IPS DF 4.7 (cell line): Measurements from ENCODE around the gene CAP2.
"Not testable (repeated sequence)": the region's sequence is repeated elsewhere in the genome, so short reads cannot be mapped to it uniquely, and the experiment has no call there.

Experiments
- DNase-seq: peaks from one replicate; pipeline ENCODE4 v3.0.0-alpha.2; 2013; ENCODE audit warnings: low spot score; ENCODE audit errors: extremely low read depth

The CAP2 gene

GRCh38 chr6:17432356-17432755 lies 39.0 kb downstream of the CAP2 start:
- DNase-seq = no peak

GRCh38 chr6:17439243-17439993 lies 46.0 kb downstream of the CAP2 start:
- DNase-seq = no peak

- not testable (repeated sequence) for DNase-seq
Measured at GRCh38 chr6:17440811-17441210, 47.4 kb downstream of the CAP2 start.

DNA sequence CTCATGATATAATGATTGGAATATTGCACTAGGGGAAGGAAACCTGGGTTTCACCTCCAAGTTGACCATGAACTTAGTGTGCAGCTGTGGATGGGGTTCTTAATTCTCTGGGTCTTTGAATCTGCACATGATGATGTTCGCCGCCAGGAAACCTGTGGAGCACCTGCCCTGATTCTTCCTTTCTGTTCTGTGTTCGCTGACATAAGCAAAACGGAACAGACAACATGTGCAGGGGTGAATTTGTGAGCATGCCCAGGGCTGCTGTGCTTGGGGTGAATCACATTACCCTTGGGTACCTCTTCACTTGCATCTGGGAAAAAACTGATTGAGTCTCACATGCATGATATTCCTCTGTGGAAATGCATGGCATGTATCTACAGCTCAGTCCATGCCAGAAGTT lies 48.8 kb downstream of the CAP2 start:
- no peak for DNase-seq

DNA sequence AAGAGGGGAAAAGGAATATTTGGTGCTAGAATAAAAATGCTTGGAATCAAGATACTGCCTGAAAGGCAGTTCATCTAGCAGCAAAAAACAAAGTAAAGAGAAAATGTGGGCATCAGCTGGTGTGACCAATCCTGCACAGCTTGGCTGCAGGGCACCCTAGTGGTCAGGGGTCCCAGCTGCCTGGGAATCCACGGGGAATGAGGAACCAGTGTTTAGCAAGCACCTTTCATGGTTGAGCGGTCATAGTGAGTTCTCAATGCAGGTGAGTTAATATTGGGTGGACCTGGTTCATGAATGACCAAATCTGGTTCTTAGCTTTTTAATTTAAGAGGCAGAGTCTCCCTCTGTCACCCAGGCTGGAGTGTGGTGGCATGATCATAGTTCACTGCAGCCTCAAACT lies 53.3 kb downstream of the CAP2 start:
- DNase-seq = no peak

GRCh38 chr6:17448165-17448564 lies 54.8 kb downstream of the CAP2 start:
- no peak for DNase-seq

DNA sequence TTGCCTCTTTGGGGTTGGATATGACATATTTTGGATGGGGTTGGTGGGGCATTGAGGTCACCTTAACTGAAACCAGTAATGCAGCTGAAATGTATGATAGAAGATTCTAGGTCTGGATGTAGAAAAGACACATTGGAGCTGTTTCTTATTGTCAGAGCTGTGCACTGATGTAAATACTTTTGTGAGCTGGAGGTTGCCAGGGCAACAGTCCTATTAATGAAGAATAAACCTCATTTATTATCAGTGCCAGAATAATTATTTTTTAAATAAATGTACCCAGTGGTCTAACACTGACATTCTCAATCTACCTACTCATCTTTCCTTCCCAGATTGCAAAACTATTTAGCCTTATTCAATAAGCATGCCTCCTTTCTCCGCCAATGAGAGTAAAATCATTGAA lies 57.0 kb downstream of the CAP2 start:
- no peak for DNase-seq

DNA sequence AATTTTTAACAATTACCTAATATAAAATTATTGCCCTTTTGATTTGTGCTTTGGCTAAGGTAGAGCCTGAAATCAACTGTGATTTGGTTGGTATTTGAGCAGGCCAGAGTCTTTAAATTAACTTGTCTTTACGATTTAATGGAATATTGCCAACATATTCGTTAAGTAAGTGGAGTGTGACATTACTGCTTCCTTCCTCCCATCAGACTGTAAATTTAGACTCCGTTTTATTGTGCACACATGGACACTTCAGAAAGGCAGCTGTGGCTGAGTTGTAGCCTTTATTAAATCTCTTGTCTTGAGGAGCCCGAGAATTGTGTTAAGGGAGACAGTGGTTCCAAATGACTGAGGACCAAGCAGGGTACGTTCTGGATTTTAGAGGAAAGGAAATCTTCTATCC lies 57.4 kb downstream of the CAP2 start:
- no peak for DNase-seq

DNA sequence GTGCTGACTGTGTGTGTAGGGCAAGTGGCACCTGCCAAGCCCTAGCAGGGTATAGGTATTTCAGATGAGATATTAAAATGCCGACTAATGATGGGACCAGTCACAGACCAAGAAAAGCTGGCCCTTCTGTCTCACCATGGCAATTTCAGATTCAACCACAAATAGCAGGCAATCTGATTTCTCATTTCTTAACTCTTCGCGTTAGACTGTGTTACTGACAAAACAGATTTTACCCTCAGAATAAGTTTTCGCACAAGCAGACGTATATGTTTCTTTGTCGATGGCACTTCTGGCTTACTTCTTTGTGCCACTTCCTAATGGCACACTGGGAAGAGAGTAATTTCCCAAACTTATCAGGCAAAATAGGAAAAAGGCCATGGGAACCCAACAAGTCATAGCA lies 58.7 kb downstream of the CAP2 start:
- no peak for DNase-seq

GRCh38 chr6:17454316-17455005 lies 61.1 kb downstream of the CAP2 start:
- DNase-seq = no peak

- DNase-seq = no peak
Measured at GRCh38 chr6:17455919-17456318, 62.5 kb downstream of the CAP2 start.

GRCh38 chr6:17456711-17457110 lies 63.3 kb downstream of the CAP2 start:
- no peak for DNase-seq

GRCh38 chr6:17457405-17457804 lies 64.0 kb downstream of the CAP2 start:
- no peak for DNase-seq

GRCh38 chr6:17457956-17458355 lies 64.6 kb downstream of the CAP2 start:
- DNase-seq = no peak

GRCh38 chr6:17458966-17459365 lies 65.6 kb downstream of the CAP2 start:
- no peak for DNase-seq

DNA sequence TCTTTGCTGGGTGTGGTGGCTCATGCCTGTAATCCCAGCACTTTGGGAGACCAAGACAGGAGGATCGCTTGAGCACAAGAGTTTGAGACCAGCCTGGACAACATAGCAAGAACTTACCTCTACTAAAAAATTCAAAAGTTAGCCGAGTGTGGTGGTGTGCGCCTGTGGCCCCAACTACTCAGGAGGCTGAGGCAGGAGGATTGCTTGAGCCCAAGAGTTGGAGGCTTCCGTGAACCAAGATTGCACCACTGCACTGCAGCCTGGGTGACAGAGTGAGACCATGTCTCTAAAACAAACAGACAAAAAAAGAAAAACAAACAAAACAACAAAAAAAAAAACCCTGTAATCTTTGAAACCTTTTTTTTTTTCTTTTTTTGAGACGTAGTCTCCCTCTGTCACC lies 67.5 kb downstream of the CAP2 start:
- DNase-seq = no peak

GRCh38 chr6:17466147-17466546 lies 72.8 kb downstream of the CAP2 start:
- DNase-seq = no peak

DNA sequence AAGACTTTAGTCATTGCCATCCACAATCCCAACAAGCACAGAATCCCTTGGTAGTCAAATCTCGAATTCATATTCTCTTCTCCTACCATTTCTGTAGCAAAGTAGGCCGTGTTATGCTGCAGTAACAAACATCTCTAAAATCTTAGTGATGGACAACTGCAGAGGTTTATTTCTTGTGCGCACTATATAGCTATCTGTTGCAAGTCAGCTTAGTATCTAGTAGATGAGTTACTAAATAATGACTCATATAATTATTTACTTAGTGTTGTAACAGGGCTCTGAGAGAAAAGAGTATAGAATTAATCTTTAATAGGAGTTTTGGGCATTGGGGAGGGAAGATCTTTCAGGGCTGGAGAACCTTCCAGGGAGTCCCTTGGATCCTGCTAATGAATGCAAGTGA lies 73.3 kb downstream of the CAP2 start:
- DNase-seq = no peak

DNA sequence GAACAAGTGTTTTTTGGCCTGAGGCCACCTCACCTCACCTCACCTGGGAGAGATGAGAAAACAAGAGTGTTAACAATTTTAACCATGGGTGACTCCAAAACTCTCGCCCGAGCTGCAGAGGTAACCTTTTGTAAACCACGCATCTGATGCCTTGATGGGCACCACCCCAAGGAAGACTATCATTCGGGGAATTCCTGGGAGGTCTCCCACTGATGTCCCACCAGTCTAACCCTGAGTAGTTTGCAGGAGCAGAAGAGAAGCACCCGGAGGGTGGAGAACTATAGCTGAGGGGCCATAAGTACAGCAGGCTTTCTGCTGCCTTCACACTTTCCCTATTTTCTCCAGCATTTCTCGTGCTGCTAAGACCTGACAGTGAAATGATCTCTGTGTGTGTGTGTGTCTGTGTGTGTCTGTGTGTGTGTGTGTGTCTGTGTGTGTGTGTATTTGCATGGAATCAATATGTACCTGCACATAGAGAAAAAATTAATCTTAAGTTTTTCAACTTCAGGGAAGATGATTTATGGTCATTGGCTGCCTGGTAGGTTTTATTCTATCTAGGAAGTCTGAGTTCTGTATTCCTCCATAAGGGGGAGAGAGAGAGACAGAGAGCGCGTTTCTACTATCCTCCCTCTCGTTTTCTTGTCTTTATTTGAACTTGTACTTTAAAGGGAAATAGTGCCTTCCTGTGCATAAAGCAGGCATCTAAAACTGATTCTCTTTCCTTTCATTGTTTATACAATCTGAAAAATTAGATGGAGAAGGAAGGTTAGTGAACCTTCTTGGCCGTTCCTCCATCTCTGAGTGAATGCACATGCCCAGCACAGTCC lies 75.8 kb downstream of the CAP2 start:
- DNase-seq = no peak

- DNase-seq = no peak
Measured at GRCh38 chr6:17470202-17470937, 77.0 kb downstream of the CAP2 start.

- no peak for DNase-seq
Measured at GRCh38 chr6:17470938-17471327, 77.5 kb downstream of the CAP2 start.
